Transverse colon (tissue), 4 donors: Measurements from ENCODE around the gene STX8.

Experiments used
- EP300 ChIP-seq: sonication (generic); formaldehyde crosslinking; IDR thresholded peaks from one replicate; pipeline ENCODE4 v1.6.1; 2017; ENCODE audit warnings: antibody characterized with exemption, low read depth
- POLR2A ChIP-seq: fragments of 450-650 bp; IDR thresholded peaks from one replicate; pipeline ENCODE4 v1.6.1; 2016; ENCODE audit warnings: antibody characterized with exemption, mild to moderate bottlenecking, moderate library complexity
- POLR2AphosphoS5 ChIP-seq, 3 donors: sonication (generic); formaldehyde crosslinking; IDR thresholded peaks; one replicate each; pipeline ENCODE4 v1.6.1; 2016; ENCODE audit warnings: antibody characterized with exemption in 3 of 3
- TF ChIP-seq, protein P1 (sequence below), 5 experiments: fragments of 200-600 bp in 3 of 5; fragments of 450-650 bp in 2 of 5; sonication (generic) in 3 of 5; IDR thresholded peaks; 1 replicate in 2 of 5; 2 replicates in 3 of 5; pipeline ENCODE4 v1.5.1; 2016 to 2017; ENCODE audit warnings: antibody characterized with exemption in 5 of 5, inconsistent platforms in 3 of 5, mild to moderate bottlenecking in 2 of 5, moderate library complexity in 1 of 5

DNA sequence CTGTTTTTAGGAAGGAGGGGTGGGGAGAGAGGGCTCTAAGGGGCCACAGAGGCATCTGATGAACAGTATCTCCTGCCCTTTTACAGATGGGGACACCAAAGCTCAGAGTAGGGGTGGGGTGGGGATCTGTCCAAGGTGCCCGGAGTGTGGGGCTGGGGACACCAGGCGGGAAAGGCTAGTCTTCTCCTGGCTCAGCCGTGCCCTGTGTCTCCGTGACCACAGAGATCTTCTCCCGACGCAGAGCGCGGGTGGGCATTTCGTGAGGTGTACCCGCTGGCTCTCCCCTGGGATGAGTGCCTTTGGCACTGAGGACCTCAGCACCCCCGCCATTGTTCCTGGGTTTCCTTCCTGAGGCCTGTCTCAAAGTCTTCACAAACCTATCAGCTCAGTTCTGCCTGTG lies 344.8 kb downstream of the STX8 start:
- TF ChIP-seq, protein P1, sequence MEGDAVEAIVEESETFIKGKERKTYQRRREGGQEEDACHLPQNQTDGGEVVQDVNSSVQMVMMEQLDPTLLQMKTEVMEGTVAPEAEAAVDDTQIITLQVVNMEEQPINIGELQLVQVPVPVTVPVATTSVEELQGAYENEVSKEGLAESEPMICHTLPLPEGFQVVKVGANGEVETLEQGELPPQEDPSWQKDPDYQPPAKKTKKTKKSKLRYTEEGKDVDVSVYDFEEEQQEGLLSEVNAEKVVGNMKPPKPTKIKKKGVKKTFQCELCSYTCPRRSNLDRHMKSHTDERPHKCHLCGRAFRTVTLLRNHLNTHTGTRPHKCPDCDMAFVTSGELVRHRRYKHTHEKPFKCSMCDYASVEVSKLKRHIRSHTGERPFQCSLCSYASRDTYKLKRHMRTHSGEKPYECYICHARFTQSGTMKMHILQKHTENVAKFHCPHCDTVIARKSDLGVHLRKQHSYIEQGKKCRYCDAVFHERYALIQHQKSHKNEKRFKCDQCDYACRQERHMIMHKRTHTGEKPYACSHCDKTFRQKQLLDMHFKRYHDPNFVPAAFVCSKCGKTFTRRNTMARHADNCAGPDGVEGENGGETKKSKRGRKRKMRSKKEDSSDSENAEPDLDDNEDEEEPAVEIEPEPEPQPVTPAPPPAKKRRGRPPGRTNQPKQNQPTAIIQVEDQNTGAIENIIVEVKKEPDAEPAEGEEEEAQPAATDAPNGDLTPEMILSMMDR (IDR thresholded peaks at IDR 0.05): no peak
- TF ChIP-seq POLR2A (no peak), EP300 (no peak), POLR2AphosphoS5 (IDR thresholded peaks at IDR 0.05) (no peak)
